SK-N-MC (cell line): ENCODE measurements around the gene TGFBR3.

Experiments used
- DNase-seq: peaks from one replicate; pipeline ENCODE4 v3.0.0-alpha.2; 2011; ENCODE audit warnings: low read depth, low spot score
- H3K27ac ChIP-seq: fragments of 200-600 bp; sonication (generic); 2 replicates; pipeline ENCODE4 v1.5.1; 2016; ENCODE audit warnings: mixed run types
- H3K36me3 ChIP-seq: fragments of 200-600 bp; sonication (generic); 2 replicates; pipeline ENCODE4 v1.6.1; 2017; ENCODE audit warnings: antibody characterized with exemption, low read length, mixed read lengths; ENCODE audit not compliant: insufficient read depth
- H3K4me3 ChIP-seq: fragments of 200-600 bp; sonication (generic); 2 replicates; pipeline ENCODE4 v1.5.1; 2016
- H3K9ac ChIP-seq: fragments of 200-600 bp; sonication (generic); 2 replicates; pipeline ENCODE4 v1.8.0; 2017; ENCODE audit warnings: mixed run types, mixed read lengths; ENCODE audit not compliant: insufficient read length
- H3K9me3 ChIP-seq: fragments of 200-600 bp; sonication (generic); 2 replicates; pipeline ENCODE4 v1.6.1; 2017; ENCODE audit warnings: low read depth, mild to moderate bottlenecking, antibody characterized with exemption, low read length, moderate library complexity, mixed read lengths
- EZH2 ChIP-seq: fragments of 200-600 bp; sonication (generic); IDR thresholded peaks from one replicate; pipeline ENCODE4 v1.6.1; 2017; ENCODE audit warnings: antibody characterized with exemption
- FOXP2 ChIP-seq: optimal IDR thresholded peaks from 2 replicates; pipeline ENCODE3; 2011; ENCODE audit warnings: mild to moderate bottlenecking, moderate library complexity; ENCODE audit not compliant: insufficient read depth; ENCODE audit errors: extremely low read length, control extremely low read depth
- POLR2AphosphoS5 ChIP-seq: IDR thresholded peaks from 2 replicates; pipeline ENCODE4 v1.6.1; 2012; ENCODE audit warnings: mild to moderate bottlenecking, low read depth, low read length, borderline replicate concordance

The TGFBR3 gene

DNA sequence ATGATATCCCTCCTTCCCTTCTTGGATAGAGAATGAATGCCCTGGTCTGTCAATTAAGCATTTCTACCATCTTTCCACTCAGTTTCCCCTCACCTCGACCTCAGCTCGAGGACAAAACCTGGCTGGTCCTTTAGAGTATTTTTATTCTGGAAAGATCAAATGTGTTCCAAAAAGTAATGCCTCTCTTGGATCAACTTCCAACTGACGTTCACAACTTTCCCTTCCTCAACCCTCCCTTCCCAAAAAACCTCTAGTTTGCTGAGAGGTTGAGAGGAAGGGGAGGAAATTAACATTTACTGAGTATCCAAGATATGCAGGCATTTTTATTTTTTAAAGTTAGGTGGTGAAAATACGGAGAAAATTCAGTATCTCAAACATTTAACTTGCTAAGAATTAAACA lies 182.9 kb downstream of the TGFBR3 start:
- DNase-seq = no peak
- Histone ChIP-seq H3K9me3 (no peaks in the 10 kb centered on the region), H3K36me3 (no peaks in the 10 kb centered on the region), H3K4me3 (no peak overlapping the region), H3K27ac (no peak overlapping the region), H3K9ac (no peak overlapping the region)
- no peak for TF ChIP-seq POLR2AphosphoS5
- no peak for TF ChIP-seq EZH2
- TF ChIP-seq FOXP2 = no peak

DNA sequence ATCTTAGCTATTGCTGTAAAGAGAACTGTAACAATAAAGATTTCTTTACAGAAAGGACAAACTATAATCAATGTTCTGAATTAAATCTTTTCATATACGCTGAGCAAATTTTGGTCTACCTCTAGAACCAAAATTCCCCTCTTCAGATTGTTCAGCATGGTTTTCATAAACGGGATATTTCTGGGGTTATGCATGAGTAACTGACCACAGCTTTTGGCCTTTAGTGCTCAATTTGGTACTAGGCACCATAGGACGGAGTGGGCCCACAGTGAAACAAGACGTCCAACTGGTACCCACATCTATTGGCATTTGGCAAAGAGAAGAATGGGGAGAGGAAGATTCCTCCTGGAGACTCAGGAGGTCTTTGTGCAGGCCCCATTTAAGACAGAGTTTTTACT lies 184.5 kb downstream of the TGFBR3 start:
- Histone ChIP-seq H3K4me3 (no peak overlapping the region), H3K27ac (no peak overlapping the region), H3K36me3 (no peaks in the 10 kb centered on the region), H3K9me3 (no peaks in the 10 kb centered on the region), H3K9ac (no peak overlapping the region)
- TF ChIP-seq EZH2 = no peak
- no peak for TF ChIP-seq FOXP2
- no peak for TF ChIP-seq POLR2AphosphoS5
- no peak for DNase-seq

DNA sequence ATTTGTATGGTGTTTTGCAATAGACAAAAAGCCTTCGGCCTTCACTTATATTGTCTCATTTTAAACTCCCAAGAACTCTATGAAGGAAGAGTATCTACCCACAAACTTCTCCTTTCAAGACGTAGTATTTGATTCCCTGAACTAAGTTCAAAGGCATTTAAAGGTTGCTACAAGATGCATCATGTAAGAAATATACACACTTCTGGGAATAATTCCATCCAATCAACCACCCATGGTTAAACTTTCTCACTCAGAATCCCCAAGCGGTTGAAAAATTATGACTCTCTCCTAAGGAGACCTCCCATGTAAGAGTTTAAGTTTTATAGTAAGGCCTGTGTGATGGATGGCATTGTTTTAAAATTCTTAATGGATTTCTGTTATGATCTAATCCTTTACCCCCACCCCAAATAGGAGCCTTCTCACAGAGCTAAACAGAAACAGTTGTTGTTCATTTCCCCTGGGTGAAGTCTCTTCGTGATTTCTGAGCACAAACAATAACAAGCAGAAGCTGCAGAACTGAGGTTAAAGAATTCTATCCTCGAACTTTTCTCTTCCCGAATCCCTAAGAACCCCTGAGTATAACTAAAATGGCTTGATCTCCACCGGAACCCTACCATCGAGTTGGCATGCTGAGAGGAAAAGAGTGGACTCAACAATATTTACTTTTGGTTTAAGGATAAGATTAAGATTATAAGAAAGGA lies 185.0 kb downstream of the TGFBR3 start:
- H3K36me3 ChIP-seq = no peaks in the 10 kb centered on the region
- no peak overlapping the region for H3K9ac ChIP-seq
- TF ChIP-seq EZH2 (no peak), FOXP2 (no peak), POLR2AphosphoS5 (no peak)
- no peak for DNase-seq
- H3K27ac ChIP-seq = no peak overlapping the region
- H3K4me3 ChIP-seq = no peak overlapping the region
- H3K9me3 ChIP-seq = no peaks in the 10 kb centered on the region

DNA sequence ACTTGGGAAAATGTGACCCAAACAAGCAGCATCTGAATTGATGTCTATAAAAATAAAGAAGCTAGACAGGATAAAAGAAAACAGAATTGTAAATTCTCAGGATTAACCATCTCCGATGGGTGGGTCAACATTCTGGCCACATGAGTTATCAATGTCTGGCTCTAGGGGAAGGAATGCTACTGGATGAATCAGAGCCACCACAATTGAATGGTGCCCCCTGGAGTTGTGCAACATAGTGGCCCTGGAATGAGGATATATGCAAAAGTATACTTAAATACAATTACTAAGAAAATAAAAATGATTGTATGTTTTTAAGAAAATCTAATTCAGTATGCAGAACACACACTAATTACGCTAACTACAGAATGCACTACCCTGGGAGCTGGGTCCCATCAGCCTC lies 185.6 kb downstream of the TGFBR3 start:
- no peak for TF ChIP-seq POLR2AphosphoS5
- no peak for TF ChIP-seq EZH2
- TF ChIP-seq FOXP2 = no peak

DNA sequence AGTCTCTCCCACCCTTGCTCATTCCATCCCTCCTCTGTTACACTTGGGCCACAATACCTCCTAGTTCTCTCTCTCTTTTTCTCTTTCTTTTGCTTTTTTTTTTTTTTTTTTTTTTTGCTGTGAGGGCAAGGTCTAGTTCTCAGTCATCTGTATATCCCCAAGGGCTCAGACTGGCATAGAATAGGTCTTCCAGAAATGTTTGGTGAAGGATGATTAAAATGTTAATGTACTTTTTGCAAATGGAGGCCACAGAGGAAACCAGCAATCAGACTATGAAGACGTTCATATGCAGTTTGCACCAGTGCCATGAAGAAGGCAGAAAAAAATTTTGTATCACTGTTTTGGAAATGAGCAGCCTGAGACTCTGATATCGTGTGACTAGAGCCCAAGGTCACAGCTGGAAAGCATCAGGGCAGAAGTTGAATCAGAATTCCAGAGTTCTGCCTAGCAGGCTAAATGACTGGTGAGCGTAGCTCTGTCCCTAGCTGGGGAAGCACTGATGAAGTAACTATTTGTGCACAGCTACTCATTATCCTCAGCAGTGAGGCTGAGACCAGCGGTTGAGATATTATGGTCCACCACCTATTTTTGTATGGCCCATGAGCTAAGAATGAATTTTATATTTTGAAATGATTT lies 186.5 kb downstream of the TGFBR3 start:
- H3K27ac ChIP-seq = no peak overlapping the region
- no peak overlapping the region for H3K4me3 ChIP-seq
- no peak overlapping the region for H3K9ac ChIP-seq
- H3K36me3 ChIP-seq = no peaks in the 10 kb centered on the region
- TF ChIP-seq EZH2 (no peak), POLR2AphosphoS5 (no peak), FOXP2 (no peak)
- no peak for DNase-seq
- no peaks in the 10 kb centered on the region for H3K9me3 ChIP-seq

More for the DNA sequence above, 185.6 kb downstream of the TGFBR3 start:
- no peaks in the 10 kb centered on the region for H3K36me3 ChIP-seq
- no peaks in the 10 kb centered on the region for H3K9me3 ChIP-seq
- H3K4me3 ChIP-seq = no peak overlapping the region
- no peak overlapping the region for H3K27ac ChIP-seq
- H3K9ac ChIP-seq = no peak overlapping the region
- DNase-seq = no peak

DNA sequence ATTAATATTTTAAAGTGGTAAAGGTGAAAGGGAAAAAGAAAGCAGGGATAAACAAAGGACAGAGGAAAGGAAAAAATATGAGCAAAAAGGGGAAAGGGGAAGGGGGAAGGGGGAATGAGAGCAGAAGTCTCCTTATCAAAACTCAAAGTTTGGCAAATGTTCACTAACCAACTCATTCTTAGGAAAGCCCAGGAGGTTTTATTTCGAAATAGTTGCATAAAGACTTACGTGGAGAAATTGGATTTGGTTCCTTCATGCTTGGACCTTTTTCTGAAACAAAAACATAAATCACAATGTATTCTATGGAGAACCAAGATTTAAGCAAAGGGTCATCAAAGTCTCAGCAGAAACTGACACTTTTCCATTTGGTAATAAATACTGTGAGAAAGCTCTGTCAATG lies 188.1 kb downstream of the TGFBR3 start:
- no peak for TF ChIP-seq POLR2AphosphoS5
- TF ChIP-seq EZH2 = no peak
- TF ChIP-seq FOXP2 = no peak
- Histone ChIP-seq H3K27ac (peak overlapping the region; percentile 28; the same call in 1 of the 2 replicates), H3K36me3 (no peaks in the 10 kb centered on the region), H3K9me3 (no peaks in the 10 kb centered on the region), H3K4me3 (no peak overlapping the region), H3K9ac (no peak overlapping the region)
- no peak for DNase-seq

DNA sequence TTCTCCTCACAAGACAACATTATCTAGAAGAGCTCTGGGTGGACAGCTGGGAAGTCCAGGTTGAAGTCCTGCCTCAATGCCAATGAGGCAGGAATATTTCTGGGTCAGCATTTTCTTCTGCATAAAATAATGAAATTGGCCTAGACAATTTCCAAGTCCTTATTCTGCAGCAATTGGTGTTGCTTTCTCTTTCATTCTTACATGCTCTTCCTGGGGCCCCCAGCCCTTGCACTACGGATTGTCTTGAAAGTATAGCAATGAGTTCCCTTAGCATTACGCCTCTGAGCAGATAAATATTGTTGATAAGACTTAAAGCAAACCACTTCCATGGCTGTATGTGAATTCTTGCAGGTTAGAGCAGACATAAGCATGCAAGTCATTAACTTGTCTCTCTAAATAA lies 188.5 kb downstream of the TGFBR3 start:
- TF ChIP-seq POLR2AphosphoS5 (no peak), FOXP2 (no peak), EZH2 (no peak)
- no peak overlapping the region for H3K4me3 ChIP-seq
- H3K27ac ChIP-seq = no peak overlapping the region
- no peak for DNase-seq
- H3K9me3 ChIP-seq = no peaks in the 10 kb centered on the region
- no peak overlapping the region for H3K9ac ChIP-seq
- H3K36me3 ChIP-seq = no peaks in the 10 kb centered on the region

DNA sequence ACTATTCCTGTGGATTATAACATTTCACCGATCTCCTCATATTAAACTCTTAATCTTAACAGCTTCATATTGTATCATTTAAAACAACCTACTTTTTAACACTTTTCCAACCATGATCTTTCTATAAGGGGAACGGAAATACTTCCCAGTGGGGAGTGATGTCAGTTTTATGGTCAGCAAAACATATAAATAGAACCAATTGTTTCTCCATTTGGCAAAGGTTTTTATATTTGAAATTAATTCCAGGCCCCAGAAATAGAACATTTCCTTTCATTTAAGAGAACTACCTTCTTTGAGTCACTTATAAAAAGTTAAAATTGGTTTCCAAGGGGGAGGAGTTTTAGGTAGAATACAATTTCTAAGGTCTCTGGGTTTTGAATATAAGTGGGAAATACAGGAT lies 189.6 kb downstream of the TGFBR3 start:
- Histone ChIP-seq H3K4me3 (no peak overlapping the region), H3K9ac (no peak overlapping the region), H3K27ac (peak overlapping the region; percentile 38; the same call in 1 of the 2 replicates), H3K9me3 (no peaks in the 10 kb centered on the region), H3K36me3 (no peaks in the 10 kb centered on the region)
- no peak for DNase-seq
- TF ChIP-seq FOXP2 (no peak), POLR2AphosphoS5 (no peak), EZH2 (no peak)

DNA sequence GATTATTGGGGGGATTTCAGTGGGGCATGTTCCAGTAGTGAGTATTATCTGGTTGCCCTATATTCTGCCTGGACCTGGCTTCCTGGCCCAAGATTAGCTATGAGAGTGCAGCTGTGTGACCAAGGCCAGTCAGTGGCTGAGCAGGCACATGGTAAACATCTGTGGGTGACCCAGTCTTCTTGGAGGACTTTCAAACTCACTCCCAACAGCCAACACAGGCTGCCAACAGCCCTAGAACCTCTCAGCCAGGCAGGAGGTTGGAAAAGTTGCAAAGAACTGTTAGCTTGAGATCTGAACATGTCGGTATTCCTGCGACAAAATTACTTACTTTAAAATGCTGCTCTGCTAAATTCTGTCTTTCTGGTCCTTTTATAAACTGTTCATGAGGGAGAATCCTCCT lies 192.4 kb downstream of the TGFBR3 start:
- TF ChIP-seq POLR2AphosphoS5 (no peak), EZH2 (no peak), FOXP2 (no peak)
- DNase-seq = no peak
- Histone ChIP-seq H3K27ac (no peak overlapping the region), H3K9me3 (no peaks in the 10 kb centered on the region), H3K36me3 (no peaks in the 10 kb centered on the region), H3K9ac (no peak overlapping the region), H3K4me3 (no peak overlapping the region)
